GM21515 (cell line): Measurements from ENCODE around the gene FGF18.
"Not testable (repeated sequence)": the region's sequence is repeated elsewhere in the genome, so short reads cannot be mapped to it uniquely, and the experiment has no call there.

Source experiments
- ATAC-seq: cut with Tn5 transposase; IDR thresholded peaks from one replicate; pipeline ENCODE4 v1.9.1; 2021; ENCODE audit not compliant: unreplicated experiment

FGF18 gene

GRCh38 chr5:171494452-171495121 lies 75.1 kb downstream of the FGF18 start:
- ATAC-seq: no peak

- ATAC-seq: no peak
Measured at GRCh38 chr5:171495122-171495700, 75.8 kb downstream of the FGF18 start.

- ATAC-seq: no peak
Measured at GRCh38 chr5:171496456-171496855, 77.0 kb downstream of the FGF18 start.

GRCh38 chr5:171497494-171497893 lies 78.0 kb downstream of the FGF18 start:
- not testable (repeated sequence) for ATAC-seq

GRCh38 chr5:171498166-171498565 lies 78.7 kb downstream of the FGF18 start:
- no peak for ATAC-seq

GRCh38 chr5:171499611-171500010 lies 80.2 kb downstream of the FGF18 start:
- no peak for ATAC-seq

GRCh38 chr5:171505473-171506043 lies 86.1 kb downstream of the FGF18 start:
- no peak for ATAC-seq

- no peak for ATAC-seq
Measured at GRCh38 chr5:171506951-171507350, 87.5 kb downstream of the FGF18 start.
